ENCODE results near the gene DOK7.

The DOK7 gene

DNA sequence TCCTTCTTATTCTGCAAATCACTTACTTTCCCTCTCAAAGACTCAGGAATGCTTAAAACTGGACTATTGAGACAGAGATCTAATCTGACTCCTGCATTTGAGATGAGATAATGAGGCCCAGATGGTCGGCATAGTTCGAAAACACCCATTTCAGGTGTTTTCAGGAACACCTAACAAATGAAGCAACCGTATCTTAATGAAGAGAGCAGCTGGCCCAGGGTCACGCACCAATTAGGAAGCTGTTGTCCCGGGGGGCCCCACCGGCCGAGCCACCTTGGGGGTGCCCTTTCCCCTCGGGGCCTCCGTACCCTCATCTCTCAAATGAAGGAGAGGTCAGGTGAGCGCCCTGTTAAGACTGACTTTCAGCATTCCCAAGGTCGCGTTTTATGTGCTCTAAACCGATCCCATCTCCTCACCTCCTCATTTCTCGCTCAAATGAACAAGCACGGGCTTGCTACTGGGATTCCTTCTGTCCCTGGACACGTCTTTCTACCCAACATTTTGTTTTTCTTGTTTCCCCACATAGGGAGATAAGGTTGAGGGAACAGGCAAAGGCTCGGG is 68.3 kb downstream of the DOK7 start:
- no peak; the same call in 1 of the 3 replicates for ATAC-seq

GRCh38 chr4:3531879-3532750 is 69.0 kb downstream of the DOK7 start, which contains the start of gene LRPAP1:
LRPAP1 (minus strand) TSS chr4:3532422; CDS start chr4:3532412, 10 bp downstream.
- peak; percentile 95 for ATAC-seq
- TF ChIP-seq ZNF565 (CRISPR knock-in tag; conservative IDR thresholded peaks at IDR 0.05; ENCODE audit: low read depth): no peak
- no peak for TF ChIP-seq ZFP3 (CRISPR knock-in tag; IDR thresholded peaks at IDR 0.05)
- TF ChIP-seq, protein P1, sequence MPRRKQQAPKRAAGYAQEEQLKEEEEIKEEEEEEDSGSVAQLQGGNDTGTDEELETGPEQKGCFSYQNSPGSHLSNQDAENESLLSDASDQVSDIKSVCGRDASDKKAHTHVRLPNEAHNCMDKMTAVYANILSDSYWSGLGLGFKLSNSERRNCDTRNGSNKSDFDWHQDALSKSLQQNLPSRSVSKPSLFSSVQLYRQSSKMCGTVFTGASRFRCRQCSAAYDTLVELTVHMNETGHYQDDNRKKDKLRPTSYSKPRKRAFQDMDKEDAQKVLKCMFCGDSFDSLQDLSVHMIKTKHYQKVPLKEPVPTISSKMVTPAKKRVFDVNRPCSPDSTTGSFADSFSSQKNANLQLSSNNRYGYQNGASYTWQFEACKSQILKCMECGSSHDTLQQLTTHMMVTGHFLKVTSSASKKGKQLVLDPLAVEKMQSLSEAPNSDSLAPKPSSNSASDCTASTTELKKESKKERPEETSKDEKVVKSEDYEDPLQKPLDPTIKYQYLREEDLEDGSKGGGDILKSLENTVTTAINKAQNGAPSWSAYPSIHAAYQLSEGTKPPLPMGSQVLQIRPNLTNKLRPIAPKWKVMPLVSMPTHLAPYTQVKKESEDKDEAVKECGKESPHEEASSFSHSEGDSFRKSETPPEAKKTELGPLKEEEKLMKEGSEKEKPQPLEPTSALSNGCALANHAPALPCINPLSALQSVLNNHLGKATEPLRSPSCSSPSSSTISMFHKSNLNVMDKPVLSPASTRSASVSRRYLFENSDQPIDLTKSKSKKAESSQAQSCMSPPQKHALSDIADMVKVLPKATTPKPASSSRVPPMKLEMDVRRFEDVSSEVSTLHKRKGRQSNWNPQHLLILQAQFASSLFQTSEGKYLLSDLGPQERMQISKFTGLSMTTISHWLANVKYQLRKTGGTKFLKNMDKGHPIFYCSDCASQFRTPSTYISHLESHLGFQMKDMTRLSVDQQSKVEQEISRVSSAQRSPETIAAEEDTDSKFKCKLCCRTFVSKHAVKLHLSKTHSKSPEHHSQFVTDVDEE (CRISPR knock-in tag; IDR thresholded peaks at IDR 0.05): no peak
- no peak for TF ChIP-seq PATZ1 (CRISPR knock-in tag; IDR thresholded peaks at IDR 0.05; ENCODE audit: borderline replicate concordance)
- TF ChIP-seq RARB (CRISPR knock-in tag; IDR thresholded peaks at IDR 0.05): no peak
- TF ChIP-seq BACH2 (CRISPR knock-in tag; IDR thresholded peaks at IDR 0.05; ENCODE audit: borderline replicate concordance): no peak
- no peak for TF ChIP-seq ARNTL (CRISPR knock-in tag; IDR thresholded peaks at IDR 0.05; ENCODE audit: borderline replicate concordance, low read depth)
- TF ChIP-seq, protein P2, sequence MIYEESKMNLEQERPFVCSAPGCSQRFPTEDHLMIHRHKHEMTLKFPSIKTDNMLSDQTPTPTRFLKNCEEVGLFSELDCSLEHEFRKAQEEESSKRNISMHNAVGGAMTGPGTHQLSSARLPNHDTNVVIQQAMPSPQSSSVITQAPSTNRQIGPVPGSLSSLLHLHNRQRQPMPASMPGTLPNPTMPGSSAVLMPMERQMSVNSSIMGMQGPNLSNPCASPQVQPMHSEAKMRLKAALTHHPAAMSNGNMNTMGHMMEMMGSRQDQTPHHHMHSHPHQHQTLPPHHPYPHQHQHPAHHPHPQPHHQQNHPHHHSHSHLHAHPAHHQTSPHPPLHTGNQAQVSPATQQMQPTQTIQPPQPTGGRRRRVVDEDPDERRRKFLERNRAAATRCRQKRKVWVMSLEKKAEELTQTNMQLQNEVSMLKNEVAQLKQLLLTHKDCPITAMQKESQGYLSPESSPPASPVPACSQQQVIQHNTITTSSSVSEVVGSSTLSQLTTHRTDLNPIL (CRISPR knock-in tag; IDR thresholded peaks at IDR 0.05; ENCODE audit: low read depth): no peak
- no peak for TF ChIP-seq ZNF70 (CRISPR knock-in tag; IDR thresholded peaks at IDR 0.05)
- TF ChIP-seq ESRRG (CRISPR knock-in tag; IDR thresholded peaks at IDR 0.05): no peak; the same call in 1 of the 2 replicates
- TF ChIP-seq ZC3H10 (CRISPR knock-in tag; IDR thresholded peaks at IDR 0.05): no peak
- no peak for TF ChIP-seq ZNF8 (CRISPR knock-in tag; IDR thresholded peaks at IDR 0.05)
- no peak for TF ChIP-seq ZFP30 (CRISPR knock-in tag; IDR thresholded peaks at IDR 0.05)
- TF ChIP-seq GLIS3 (CRISPR knock-in tag; IDR thresholded peaks at IDR 0.05): no peak

More for the DNA sequence above, 68.3 kb downstream of the DOK7 start:
- TF ChIP-seq ZNF565 (CRISPR knock-in tag; conservative IDR thresholded peaks at IDR 0.05; ENCODE audit: low read depth) (no peak), CSDC2 (CRISPR knock-in tag; IDR thresholded peaks at IDR 0.05) (no peak), SNAI2 (CRISPR knock-in tag; IDR thresholded peaks at IDR 0.05) (no peak), ESRRG (CRISPR knock-in tag; IDR thresholded peaks at IDR 0.05) (no peak), ZFP30 (CRISPR knock-in tag; IDR thresholded peaks at IDR 0.05) (no peak), ARNTL (CRISPR knock-in tag; IDR thresholded peaks at IDR 0.05; ENCODE audit: borderline replicate concordance, low read depth) (no peak), ZFP3 (CRISPR knock-in tag; IDR thresholded peaks at IDR 0.05) (no peak), CSRNP3 (CRISPR knock-in tag; IDR thresholded peaks at IDR 0.05) (no peak), BACH2 (CRISPR knock-in tag; IDR thresholded peaks at IDR 0.05; ENCODE audit: borderline replicate concordance) (no peak), ISL1 (CRISPR knock-in tag; IDR thresholded peaks at IDR 0.05) (no peak), OSR1 (CRISPR knock-in tag; IDR thresholded peaks at IDR 0.05) (no peak), GLIS3 (CRISPR knock-in tag; IDR thresholded peaks at IDR 0.05) (no peak)
- TF ChIP-seq, protein P1 (CRISPR knock-in tag; IDR thresholded peaks at IDR 0.05): no peak
- TF ChIP-seq, protein P3, sequence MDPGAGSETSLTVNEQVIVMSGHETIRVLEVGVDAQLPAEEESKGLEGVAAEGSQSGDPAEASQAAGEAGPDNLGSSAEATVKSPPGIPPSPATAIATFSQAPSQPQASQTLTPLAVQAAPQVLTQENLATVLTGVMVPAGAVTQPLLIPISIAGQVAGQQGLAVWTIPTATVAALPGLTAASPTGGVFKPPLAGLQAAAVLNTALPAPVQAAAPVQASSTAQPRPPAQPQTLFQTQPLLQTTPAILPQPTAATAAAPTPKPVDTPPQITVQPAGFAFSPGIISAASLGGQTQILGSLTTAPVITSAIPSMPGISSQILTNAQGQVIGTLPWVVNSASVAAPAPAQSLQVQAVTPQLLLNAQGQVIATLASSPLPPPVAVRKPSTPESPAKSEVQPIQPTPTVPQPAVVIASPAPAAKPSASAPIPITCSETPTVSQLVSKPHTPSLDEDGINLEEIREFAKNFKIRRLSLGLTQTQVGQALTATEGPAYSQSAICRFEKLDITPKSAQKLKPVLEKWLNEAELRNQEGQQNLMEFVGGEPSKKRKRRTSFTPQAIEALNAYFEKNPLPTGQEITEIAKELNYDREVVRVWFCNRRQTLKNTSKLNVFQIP (CRISPR knock-in tag; IDR thresholded peaks at IDR 0.05; ENCODE audit: borderline replicate concordance, low read depth): no peak
- TF ChIP-seq, protein P2 (CRISPR knock-in tag; IDR thresholded peaks at IDR 0.05; ENCODE audit: low read depth): no peak
